CD14-positive monocyte (primary cell): ENCODE data around the gene CTNND2. TPM values are rescaled to one million over a fixed set of nuclear protein-coding genes. Genes with fewer than 3 reads are reported as not detected.

Experiments used
- DNase-seq, 3 donors: peaks; one replicate each; pipeline ENCODE4 v3.0.0-alpha.2; 2011 to 2022
- H2AFZ ChIP-seq: 2 replicates; pipeline ENCODE4 v1.6.0; 2012; ENCODE audit warnings: mild to moderate bottlenecking, low read depth, low read length, inconsistent platforms; ENCODE audit not compliant: insufficient read depth, poor library complexity, severe bottlenecking
- H3K27ac ChIP-seq, 2 donors: 1 replicate in 1 of 2; 2 replicates in 1 of 2; pipeline ENCODE4 v1.5.1; 2012 to 2013; ENCODE audit warnings: low read length in 2 of 2, control low read depth in 1 of 2, inconsistent platforms in 1 of 2, low read depth in 1 of 2, mild to moderate bottlenecking in 1 of 2
- H3K27me3 ChIP-seq, 2 donors: one replicate each; pipeline versions ENCODE4 v1.6.0 to v1.6.1; 2011 to 2013; ENCODE audit warnings: low read length in 2 of 2; ENCODE audit not compliant: control insufficient read depth in 2 of 2, insufficient read depth in 2 of 2
- H3K36me3 ChIP-seq, 2 donors: replicated peaks in 1 of 2; 1 replicate in 1 of 2; 2 replicates in 1 of 2; pipeline versions ENCODE4 v1.5.1 to v1.6.1; 2012 to 2013; ENCODE audit warnings: low read length in 2 of 2, control low read depth in 1 of 2, inconsistent platforms in 1 of 2, mild to moderate bottlenecking in 1 of 2; ENCODE audit not compliant: insufficient read depth in 2 of 2, control insufficient read depth in 1 of 2
- H3K4me1 ChIP-seq, 2 donors: 1 replicate in 1 of 2; 2 replicates in 1 of 2; pipeline versions ENCODE4 v1.5.1 to v1.6.1; 2012 to 2013; ENCODE audit warnings: low read length in 2 of 2, control low read depth in 1 of 2, inconsistent platforms in 1 of 2, mild to moderate bottlenecking in 1 of 2, moderate library complexity in 1 of 2; ENCODE audit not compliant: insufficient read depth in 2 of 2, control insufficient read depth in 1 of 2
- H3K4me2 ChIP-seq: replicated peaks from 2 replicates; pipeline ENCODE3; 2012; ENCODE audit warnings: low read length, moderate library complexity, mild to moderate bottlenecking; ENCODE audit not compliant: poor library complexity, severe bottlenecking; ENCODE audit errors: extremely low read depth
- H3K4me3 ChIP-seq, 3 experiments: fragments of 200-600 bp in 1 of 3; sonication (generic) in 1 of 3; replicated peaks in 1 of 3; 1 replicate in 2 of 3; 2 replicates in 1 of 3; pipeline ENCODE4 v1.5.1; 2011 to 2013; ENCODE audit warnings: low read length in 3 of 3, mild to moderate bottlenecking in 3 of 3, control low read depth in 2 of 3, low read depth in 2 of 3, inconsistent platforms in 1 of 3, moderate library complexity in 1 of 3
- H3K79me2 ChIP-seq: 2 replicates; pipeline ENCODE4 v1.6.0; 2012; ENCODE audit warnings: mild to moderate bottlenecking, control low read depth, inconsistent platforms, low read length, moderate library complexity; ENCODE audit not compliant: insufficient read depth
- H3K9ac ChIP-seq: 2 replicates; pipeline ENCODE4 v1.6.0; 2017; ENCODE audit warnings: low read length, mild to moderate bottlenecking; ENCODE audit not compliant: insufficient read depth, poor library complexity, severe bottlenecking
- H3K9me3 ChIP-seq, 2 donors: replicated peaks in 1 of 2; 1 replicate in 1 of 2; 2 replicates in 1 of 2; pipeline versions ENCODE4 v1.5.1 to v1.6.1; 2012 to 2013; ENCODE audit warnings: low read length in 2 of 2, control low read depth in 1 of 2; ENCODE audit not compliant: control insufficient read depth in 1 of 2, insufficient read depth in 1 of 2
- H4K20me1 ChIP-seq: 2 replicates; pipeline ENCODE4 v1.6.0; 2012; ENCODE audit warnings: mild to moderate bottlenecking, low read length, control low read depth, moderate library complexity; ENCODE audit not compliant: insufficient read depth
- H3K27ac Mint-ChIP-seq, 7 donors: one replicate each; pipeline ENCODE4 v1.8.0; 2020; ENCODE audit warnings: mild to moderate bottlenecking in 7 of 7, mixed read lengths in 7 of 7, moderate library complexity in 6 of 7, inconsistent platforms in 2 of 7
- H3K27me3 Mint-ChIP-seq, 3 donors: one replicate each; pipeline ENCODE4 v1.8.0; 2021 to 2022; ENCODE audit warnings: low read depth in 3 of 3, mild to moderate bottlenecking in 3 of 3, mixed read lengths in 3 of 3, moderate library complexity in 3 of 3, inconsistent platforms in 1 of 3
- H3K36me3 Mint-ChIP-seq, 2 donors: one replicate each; pipeline ENCODE4 v1.8.0; 2020; ENCODE audit warnings: mixed read lengths in 2 of 2, inconsistent platforms in 1 of 2, mild to moderate bottlenecking in 1 of 2
- H3K4me1 Mint-ChIP-seq: one replicate; pipeline ENCODE4 v1.8.0; 2020; ENCODE audit warnings: mild to moderate bottlenecking, mixed read lengths
- H3K4me3 Mint-ChIP-seq, 2 donors: one replicate each; pipeline ENCODE4 v1.8.0; 2020; ENCODE audit warnings: mild to moderate bottlenecking in 2 of 2, mixed read lengths in 2 of 2, moderate library complexity in 1 of 2
- H3K9me3 Mint-ChIP-seq, 7 donors: one replicate each; pipeline ENCODE4 v1.8.0; 2020 to 2022; ENCODE audit warnings: mixed read lengths in 7 of 7, mild to moderate bottlenecking in 6 of 7, moderate library complexity in 6 of 7, inconsistent platforms in 2 of 7
- WGBS: methylation state at CpG from one replicate; pipeline ENCODE4 v1.1.5; 2013; ENCODE audit warnings: missing lambda C conversion rate; ENCODE audit not compliant: insufficient coverage; 5-methylcytosine and 5-hydroxymethylcytosine counted together
- intact Hi-C, 2 donors: fragments of 100-400 bp; cut with micrococcal nuclease; formaldehyde crosslinking; loops; one replicate each; pipeline versions ENCODE4 v1.15.0 to v1.15.1; 2023
- polyA plus RNA-seq, 3 donors: library from polyadenylated mRNA; depleted of rRNA in 1 of 3; unstranded in 2 of 3; stranded (reverse) in 1 of 3; fragments of 300-500 nt in 2 of 3; fragments of >200 nt in 1 of 3; fragmentation: Illumina TruSeq in 2 of 3; gene quantifications; 1 replicate in 2 of 3; 2 replicates in 1 of 3; pipeline ENCODE4 v1.2.3, GENCODE V29; 2012 to 2021
- TF ChIP-seq, protein P1 (sequence below): fragments of 200-600 bp; IDR thresholded peaks from one replicate; pipeline ENCODE4 v1.8.0; 2022; ENCODE audit warnings: antibody characterized with exemption, mild to moderate bottlenecking

CTNND2 gene
- polyA plus RNA-seq, 3 donors: not detected

DNA sequence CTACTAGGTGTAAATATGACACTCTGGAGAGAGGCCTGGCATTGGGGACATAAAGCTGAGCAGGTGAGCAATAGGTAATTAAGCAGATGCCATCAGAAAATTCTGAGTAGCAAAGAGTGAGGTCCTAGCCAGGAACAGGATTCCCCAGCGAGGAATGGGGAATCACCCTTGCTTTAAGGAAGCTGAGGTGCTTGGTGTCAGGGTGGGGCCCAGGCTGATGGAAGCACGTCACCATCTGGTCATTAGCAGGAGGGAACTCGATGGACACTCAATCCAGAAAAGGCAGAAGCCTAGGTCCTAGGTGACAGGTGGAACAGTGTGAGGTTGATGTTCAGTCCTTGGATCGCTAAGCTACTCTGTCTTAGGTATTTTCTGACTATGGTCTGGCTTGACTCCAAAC is 580.5 kb downstream of the CTNND2 start:
- H3K27ac ChIP-seq: no peak overlapping the region
- intact Hi-C loops: no loop called here

DNA sequence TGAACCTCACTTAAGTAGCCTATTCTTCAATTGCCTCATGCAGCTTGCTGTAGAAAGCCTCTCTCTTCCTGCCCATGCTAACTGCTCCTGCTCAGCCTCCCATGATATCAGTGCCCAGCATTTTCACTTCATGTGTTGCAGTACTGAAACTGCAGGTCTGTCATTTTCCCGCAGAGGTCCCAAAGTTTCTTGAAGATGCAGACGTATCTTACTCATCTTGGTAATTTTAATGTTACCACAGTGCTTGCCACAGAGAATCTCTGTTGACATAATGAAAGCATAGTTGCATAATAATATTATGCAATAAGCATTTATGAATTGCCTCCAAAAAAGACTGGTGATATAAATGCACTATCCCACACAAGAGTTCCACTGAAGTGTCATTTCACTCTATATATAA is 582.1 kb downstream of the CTNND2 start:
- peak overlapping the region; percentile 46 to 68 for H3K4me3 Mint-ChIP-seq
- H3K27ac ChIP-seq: peak overlapping the region; percentile 44 to 68

More for the DNA sequence above, 580.5 kb downstream of the CTNND2 start:
- Mint-ChIP-seq H3K27me3 (peaks cover 0 to 3% (median 0%) of the 10 kb centered on the region in 3 donors), H3K27ac (peak overlapping the region in 5 of 7 donors; percentile 19 to 69 (median 65)), H3K9me3 (no peaks in the 10 kb centered on the region), H3K36me3 (no peaks in the 10 kb centered on the region), H3K4me1 (peaks cover 32% of the 10 kb centered on the region), H3K4me3 (no peak overlapping the region)
- H3K4me2 ChIP-seq: no peak overlapping the region
- no peaks in the 10 kb centered on the region for H3K27me3 ChIP-seq
- H3K4me3 ChIP-seq: no peak overlapping the region
- H2AFZ ChIP-seq: no peak overlapping the region
- H3K9me3 ChIP-seq: no peaks in the 10 kb centered on the region
- no peaks in the 10 kb centered on the region for H3K36me3 ChIP-seq
- 59% methylated on average over 4 of the region's 4 CpGs for WGBS
- TF ChIP-seq, protein P1, sequence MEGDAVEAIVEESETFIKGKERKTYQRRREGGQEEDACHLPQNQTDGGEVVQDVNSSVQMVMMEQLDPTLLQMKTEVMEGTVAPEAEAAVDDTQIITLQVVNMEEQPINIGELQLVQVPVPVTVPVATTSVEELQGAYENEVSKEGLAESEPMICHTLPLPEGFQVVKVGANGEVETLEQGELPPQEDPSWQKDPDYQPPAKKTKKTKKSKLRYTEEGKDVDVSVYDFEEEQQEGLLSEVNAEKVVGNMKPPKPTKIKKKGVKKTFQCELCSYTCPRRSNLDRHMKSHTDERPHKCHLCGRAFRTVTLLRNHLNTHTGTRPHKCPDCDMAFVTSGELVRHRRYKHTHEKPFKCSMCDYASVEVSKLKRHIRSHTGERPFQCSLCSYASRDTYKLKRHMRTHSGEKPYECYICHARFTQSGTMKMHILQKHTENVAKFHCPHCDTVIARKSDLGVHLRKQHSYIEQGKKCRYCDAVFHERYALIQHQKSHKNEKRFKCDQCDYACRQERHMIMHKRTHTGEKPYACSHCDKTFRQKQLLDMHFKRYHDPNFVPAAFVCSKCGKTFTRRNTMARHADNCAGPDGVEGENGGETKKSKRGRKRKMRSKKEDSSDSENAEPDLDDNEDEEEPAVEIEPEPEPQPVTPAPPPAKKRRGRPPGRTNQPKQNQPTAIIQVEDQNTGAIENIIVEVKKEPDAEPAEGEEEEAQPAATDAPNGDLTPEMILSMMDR: no peak
- DNase-seq: peak; percentile 9 to 78 (median 51)
- H3K79me2 ChIP-seq: no peaks in the 10 kb centered on the region
- H3K9ac ChIP-seq: no peak overlapping the region
- H3K4me1 ChIP-seq: peaks cover 30 to 31% of the 10 kb centered on the region in 2 donors
- no peaks in the 10 kb centered on the region for H4K20me1 ChIP-seq

More for the DNA sequence above, 582.1 kb downstream of the CTNND2 start:
- Mint-ChIP-seq H3K27ac (peak overlapping the region; percentile 78 to 96 (median 90)), H3K36me3 (no peaks in the 10 kb centered on the region), H3K4me1 (peaks cover 32% of the 10 kb centered on the region), H3K27me3 (peaks cover 0 to 3% (median 2%) of the 10 kb centered on the region in 3 donors), H3K9me3 (no peaks in the 10 kb centered on the region)
- peak; percentile 75 to 90 (median 86) for DNase-seq
- no peaks in the 10 kb centered on the region for H3K27me3 ChIP-seq
- H3K4me3 ChIP-seq: peak overlapping the region in 1 of 3 experiments; percentile 61
- H3K79me2 ChIP-seq: no peaks in the 10 kb centered on the region
- peak overlapping the region; percentile 50 for H3K4me2 ChIP-seq
- no peak overlapping the region for H3K9ac ChIP-seq
- WGBS: 0% methylated on average over 1 of the region's 2 CpGs
- no peaks in the 10 kb centered on the region for H3K9me3 ChIP-seq
- peaks cover 30 to 31% of the 10 kb centered on the region in 2 donors for H3K4me1 ChIP-seq
- H4K20me1 ChIP-seq: no peaks in the 10 kb centered on the region
- TF ChIP-seq, protein P1: no peak
- intact Hi-C loops: no loop called here
- peak overlapping the region; percentile 23 for H2AFZ ChIP-seq
- H3K36me3 ChIP-seq: no peaks in the 10 kb centered on the region
